HepG2 (cell line): ENCODE measurements around the gene OSBPL10. TPM values are rescaled to one million over a fixed set of nuclear protein-coding genes. Genes with fewer than 3 reads are reported as not detected.

Source experiments
- ATAC-seq: fragments of 200-7000 bp; cut with Tn5 transposase; 3 replicates; pipeline ENCODE4 v1.9.1; 2020; ENCODE audit warnings: mild to moderate bottlenecking, moderate library complexity
- BruUV-seq: library from RNA; stranded (reverse); fragments of 400-500 nt; replicated peaks from 2 replicates; lab custom pipeline; 2021; lab: Mats Ljungman, UMichigan
- CTCF ChIA-PET: fragments of 300-600 bp; formaldehyde crosslinking; extraction: SDS; loops from one replicate; lab custom pipeline; 2021; ENCODE audit warnings: low total read pairs, inconsistent platforms, low intra/inter-chr PET ratio; lab: Yijun Ruan, JAX
- POLR2A ChIA-PET: fragments of 350-600 bp; sonication (Branson Sonifier 250); formaldehyde crosslinking; loops from one replicate; lab custom pipeline; 2020; ENCODE audit warnings: antibody characterized with exemption, inconsistent platforms; lab: Yijun Ruan, JAX
- DNase-seq: peaks from one replicate; pipeline ENCODE4 v3.0.0-alpha.2; 2015; ENCODE audit warnings: low spot score
- FAIRE-seq: peaks from 3 replicates; lab custom pipeline; 2011; peaks lifted over from hg19 to GRCh38; lab: Jason Lieb, UNC
- H2AFZ ChIP-seq: one replicate; pipeline ENCODE4 v1.6.1; 2011; ENCODE audit warnings: low read length, inconsistent platforms
- H3K27ac ChIP-seq: fragments of 300-600 bp; 3 replicates; pipeline ENCODE4 v1.8.0; 2011; ENCODE audit warnings: mixed run types, mild to moderate bottlenecking, mixed read lengths, low read length, inconsistent platforms; ENCODE audit not compliant: insufficient read depth; ENCODE audit errors: extremely low read length
- H3K27me3 ChIP-seq, 2 experiments: fragments of 200-600 bp in 1 of 2; 2 replicates in 1 of 2; 3 replicates in 1 of 2; pipeline versions ENCODE4 v1.6.0 to v1.8.0; 2011; ENCODE audit warnings: low read length in 2 of 2, mild to moderate bottlenecking in 2 of 2, moderate library complexity in 2 of 2, inconsistent platforms in 1 of 2; ENCODE audit not compliant: insufficient read depth in 2 of 2, control insufficient read depth in 1 of 2
- H3K36me3 ChIP-seq, 2 experiments: fragments of 200-600 bp in 1 of 2; replicated peaks in 1 of 2; 2 replicates in 1 of 2; 3 replicates in 1 of 2; pipeline versions ENCODE4 v1.5.1 to v1.8.0; 2011; ENCODE audit warnings: low read length in 2 of 2, inconsistent platforms in 1 of 2; ENCODE audit not compliant: insufficient read depth in 2 of 2, control insufficient read depth in 1 of 2
- H3K4me1 ChIP-seq: 2 replicates; pipeline ENCODE4 v1.5.1; 2012; ENCODE audit warnings: low read length, inconsistent platforms; ENCODE audit not compliant: insufficient read depth
- H3K4me2 ChIP-seq: 2 replicates; pipeline ENCODE4 v1.6.0; 2011; ENCODE audit warnings: low read depth, low read length, inconsistent platforms
- H3K4me3 ChIP-seq, 3 experiments: fragments of 200-600 bp in 1 of 3; sonication (generic), shearing (Covaris generic) in 1 of 3; replicated peaks in 1 of 3; 2 replicates each; pipeline ENCODE4 v1.5.1; 2011 to 2016; ENCODE audit warnings: low read length in 3 of 3, inconsistent platforms in 2 of 3, low read depth in 2 of 3, mild to moderate bottlenecking in 2 of 3, control low read depth in 1 of 3, mixed read lengths in 1 of 3; ENCODE audit not compliant: insufficient read depth in 1 of 3
- H3K79me2 ChIP-seq: one replicate; pipeline ENCODE4 v1.6.1; 2011; ENCODE audit warnings: low read length, inconsistent platforms; ENCODE audit not compliant: insufficient read depth
- H3K9ac ChIP-seq: 2 replicates; pipeline ENCODE4 v1.6.0; 2011; ENCODE audit warnings: mild to moderate bottlenecking, low read depth, low read length, inconsistent platforms; ENCODE audit not compliant: insufficient read depth
- H3K9me3 ChIP-seq: 2 replicates; pipeline ENCODE4 v1.5.1; 2012; ENCODE audit warnings: mild to moderate bottlenecking, low read length
- H4K20me1 ChIP-seq: 2 replicates; pipeline ENCODE4 v1.6.0; 2011; ENCODE audit warnings: inconsistent platforms, mild to moderate bottlenecking, low read length, moderate library complexity; ENCODE audit not compliant: insufficient read depth
- EEA1 ChIP-seq: sonication (generic); formaldehyde crosslinking; IDR thresholded peaks from 2 replicates; pipeline ENCODE4 v1.5.1; 2020; ENCODE audit warnings: mild to moderate bottlenecking, missing genetic modification reagents, borderline replicate concordance
- FOXA1 ChIP-seq, 2 experiments: fragments of 450-650 bp in 1 of 2; sonication (generic) in 1 of 2; formaldehyde crosslinking in 1 of 2; IDR thresholded peaks; 2 replicates each; pipeline versions ENCODE4 v1.4.0 to v1.6.1; 2016 to 2020; ENCODE audit warnings: missing genetic modification reagents in 1 of 2
- FOXA3 ChIP-seq: IDR thresholded peaks from 2 replicates; pipeline ENCODE4 v1.6.1; 2016; ENCODE audit warnings: missing genetic modification reagents, missing compliant biosample characterization
- FOXP1 ChIP-seq, 2 experiments: fragments of 450-650 bp in 1 of 2; IDR thresholded peaks; 2 replicates each; pipeline ENCODE4 v1.6.1; 2017 to 2018; ENCODE audit warnings: antibody characterized with exemption in 1 of 2
- GATAD2A ChIP-seq: IDR thresholded peaks from 2 replicates; pipeline ENCODE4 v1.6.1; 2016
- HMG20A ChIP-seq: IDR thresholded peaks from 2 replicates; pipeline ENCODE4 v1.6.1; 2016; ENCODE audit warnings: borderline replicate concordance
- IKZF4 ChIP-seq: sonication (generic); formaldehyde crosslinking; IDR thresholded peaks from 2 replicates; pipeline ENCODE4 v1.5.1; 2020; ENCODE audit warnings: borderline replicate concordance, mild to moderate bottlenecking, low read depth, missing genetic modification reagents; ENCODE audit errors: not compliant biosample characterization
- KAT2B ChIP-seq: fragments of 150-350 bp; IDR thresholded peaks from 2 replicates; pipeline ENCODE4 v1.6.1; 2014; ENCODE audit warnings: low read depth, low read length, borderline replicate concordance
- MEIS1 ChIP-seq: sonication (generic); formaldehyde crosslinking; IDR thresholded peaks from 2 replicates; pipeline ENCODE4 v1.9.0; 2021; ENCODE audit warnings: mild to moderate bottlenecking, missing genetic modification reagents, moderate library complexity, borderline replicate concordance
- NFIC ChIP-seq: IDR thresholded peaks from 2 replicates; pipeline ENCODE4 v1.6.1; 2012; ENCODE audit warnings: mild to moderate bottlenecking, low read length, inconsistent platforms
- PPARG ChIP-seq: conservative IDR thresholded peaks from 2 replicates; pipeline ENCODE4 v1.6.1; 2016; ENCODE audit warnings: missing biosample characterization, missing genetic modification reagents
- RARA ChIP-seq: IDR thresholded peaks from 2 replicates; pipeline ENCODE4 v1.6.1; 2016; ENCODE audit warnings: missing genetic modification reagents, missing compliant biosample characterization
- SAP130 ChIP-seq: IDR thresholded peaks from 2 replicates; pipeline ENCODE4 v1.6.1; 2016; ENCODE audit warnings: low read depth
- SKI ChIP-seq: fragments of 450-650 bp; IDR thresholded peaks from one replicate; pipeline ENCODE4 v1.6.1; 2018; ENCODE audit warnings: mild to moderate bottlenecking; ENCODE audit not compliant: partially characterized antibody
- SOX13 ChIP-seq, 3 experiments: fragments of 450-650 bp in 1 of 3; sonication (generic) in 1 of 3; formaldehyde crosslinking in 1 of 3; IDR thresholded peaks in 2 of 3; conservative IDR thresholded peaks in 1 of 3; 2 replicates each; pipeline versions ENCODE4 v1.5.0 to v1.6.1; 2016 to 2020; ENCODE audit warnings: antibody characterized with exemption in 1 of 3, mild to moderate bottlenecking in 1 of 3, missing compliant biosample characterization in 1 of 3, missing genetic modification reagents in 1 of 3, moderate library complexity in 1 of 3
- SOX5 ChIP-seq: IDR thresholded peaks from 2 replicates; pipeline ENCODE4 v1.6.1; 2016; ENCODE audit warnings: borderline replicate concordance
- SOX6 ChIP-seq, 2 experiments: fragments of 450-650 bp in 1 of 2; sonication (generic) in 1 of 2; formaldehyde crosslinking in 1 of 2; IDR thresholded peaks; 2 replicates each; pipeline versions ENCODE4 v1.4.0 to v1.6.1; 2017 to 2020; ENCODE audit warnings: antibody characterized with exemption in 1 of 2, mild to moderate bottlenecking in 1 of 2, missing genetic modification reagents in 1 of 2
- SP5 ChIP-seq: IDR thresholded peaks from 2 replicates; pipeline ENCODE4 v1.6.1; 2016; ENCODE audit warnings: low read depth, borderline replicate concordance
- TBX3 ChIP-seq: fragments of 450-650 bp; IDR thresholded peaks from 2 replicates; pipeline ENCODE4 v1.6.1; 2017; ENCODE audit warnings: antibody characterized with exemption, mild to moderate bottlenecking, inconsistent platforms, borderline replicate concordance
- ZFP37 ChIP-seq: sonication (generic); formaldehyde crosslinking; IDR thresholded peaks from 2 replicates; pipeline ENCODE4 v1.4.0; 2020; ENCODE audit warnings: missing genetic modification reagents, borderline replicate concordance
- ZFP62 ChIP-seq: sonication (generic); formaldehyde crosslinking; IDR thresholded peaks from 2 replicates; pipeline ENCODE4 v1.4.0; 2020; ENCODE audit warnings: missing genetic modification reagents
- ZMYM3 ChIP-seq: sonication (generic); formaldehyde crosslinking; IDR thresholded peaks from 2 replicates; pipeline ENCODE4 v1.5.1; 2020; ENCODE audit warnings: mild to moderate bottlenecking, missing genetic modification reagents
- WGBS: methylation state at CpG from one replicate; pipeline ENCODE4 v1.1.6; 2017; ENCODE audit warnings: low lambda C conversion rate; 5-methylcytosine and 5-hydroxymethylcytosine counted together
- in situ Hi-C: cut with HindIII; loops from 2 replicates; pipeline ENCODE4 v1.10.0; 2017; ENCODE audit warnings: low pct_unique_long_range_greater_than_20kb; ENCODE audit not compliant: extremely low pct_ligation_motif_present
- intact Hi-C: fragments of 100-400 bp; cut with micrococcal nuclease; formaldehyde crosslinking; loops from one replicate; pipeline ENCODE4 v1.10.0; 2022; ENCODE audit not compliant: unreplicated experiment
- polyA plus RNA-seq, 8 experiments: library from polyadenylated mRNA; depleted of rRNA in 3 of 8; stranded (reverse) in 7 of 8; unstranded in 1 of 8; fragments of >200 nt; fragmentation: Illumina TruSeq in 4 of 8; extraction: Trizol in 4 of 8; gene quantifications; 2 replicates each; pipeline versions ENCODE4 v1.2.1 to v1.2.3, GENCODE V29; 2011 to 2016; ENCODE audit warnings: low read depth in 4 of 8, missing spikeins in 1 of 8, mixed read lengths in 1 of 8; ENCODE audit not compliant: insufficient read depth in 1 of 8
- total RNA-seq, 5 experiments: library from RNA; depleted of rRNA; stranded (reverse); fragments of >200 nt; fragmentation: Illumina TruSeq; extraction: Trizol; gene quantifications; 2 replicates each; pipeline ENCODE4 v1.2.3, GENCODE V29; 2016; ENCODE audit warnings: low read depth in 1 of 5
- TF ChIP-seq, protein P1 (sequence below): sonication (generic); formaldehyde crosslinking; conservative IDR thresholded peaks from 2 replicates; pipeline ENCODE4 v1.8.0; 2022; ENCODE audit warnings: low read depth, missing genetic modification reagents

Gene OSBPL10
- total and polyA plus RNA-seq, 2 of the 13 experiments (the other 11 are each of a cell fraction or from before 2014, with no cell fraction given): 10.3 to 28.6 TPM

DNA sequence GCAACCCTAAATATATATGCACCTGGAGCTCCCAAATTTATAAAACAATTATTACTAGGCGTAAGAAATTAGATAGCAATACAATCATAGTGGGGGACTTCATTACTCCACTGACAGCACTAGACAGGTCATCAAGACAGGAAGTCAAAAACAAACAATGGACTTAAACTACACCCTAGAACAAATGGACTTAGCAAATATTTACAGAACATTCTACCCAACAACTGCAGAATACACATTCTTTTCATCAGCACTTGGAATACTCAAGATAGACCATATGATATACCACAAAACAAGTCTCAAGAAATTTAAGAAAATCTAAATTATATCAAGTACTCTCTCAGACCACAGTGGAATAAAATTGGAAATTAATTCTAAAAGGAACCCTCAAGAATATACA lies 201.5 kb downstream of the OSBPL10 start:
- in situ Hi-C loops: no loop called here
- H3K36me3 ChIP-seq: peaks cover 0 to 3% of the 10 kb centered on the region in 2 experiments; a peak in 2 of 5 replicates
- DNase-seq: peak; percentile 33
- H3K4me3 ChIP-seq: no peak overlapping the region
- WGBS: 21% methylated on average over 1 of the region's 1 CpG
- ChIA-PET POLR2A (no interaction called here), CTCF (no interaction called here)
- ATAC-seq: no peak
- no peak for FAIRE-seq
- no peak overlapping the region for H3K27ac ChIP-seq
- peaks cover 32% of the 10 kb centered on the region for H3K4me1 ChIP-seq
- no peaks in the 10 kb centered on the region for H3K79me2 ChIP-seq
- H3K9ac ChIP-seq: no peak overlapping the region
- H4K20me1 ChIP-seq: 0 out of 2 replicates have a peak, but pooled peaks cover 3% of the 10 kb centered on the region
- no TSS peak for BruUV-seq
- H2AFZ ChIP-seq: no peak overlapping the region
- no peaks in the 10 kb centered on the region for H3K9me3 ChIP-seq
- no peak overlapping the region for H3K4me2 ChIP-seq
- intact Hi-C loops: no loop called here
- no peaks in the 10 kb centered on the region for H3K27me3 ChIP-seq
- TF ChIP-seq SOX6 (IDR thresholded peaks at IDR 0.05) (no peak), SOX6 (CRISPR knock-in tag; IDR thresholded peaks at IDR 0.05) (peak; percentile 45; the same call in 1 of the 2 replicates), RARA (CRISPR knock-in tag) (peak; percentile 50), FOXP1 (IDR thresholded peaks at IDR 0.05) (no peak), FOXP1 (CRISPR knock-in tag; IDR thresholded peaks at IDR 0.05) (peak; percentile 33; the same call in 1 of the 2 replicates), SKI (peak; percentile 54), FOXA1 (IDR thresholded peaks at IDR 0.05) (peak; percentile 63), FOXA1 (CRISPR knock-in tag; IDR thresholded peaks at IDR 0.05) (no peak), SOX5 (peak; percentile 75), ZFP37 (CRISPR knock-in tag) (no peak), GATAD2A (CRISPR knock-in tag) (peak; percentile 43; the same call in 1 of the 2 replicates), IKZF4 (CRISPR knock-in tag) (no peak), ZFP62 (CRISPR knock-in tag) (no peak), SAP130 (CRISPR knock-in tag) (0 out of 2 replicates have a peak, but pooled peaks have one; percentile 17), HMG20A (CRISPR knock-in tag) (peak; percentile 35; the same call in 1 of the 2 replicates), SOX13 (IDR thresholded peaks at IDR 0.05) (no peak), SOX13 (CRISPR knock-in tag; conservative IDR thresholded peaks at IDR 0.05 in 1 of 2, IDR thresholded peaks at IDR 0.05 in 1 of 2) (peak in 1 of 2 experiments; percentile 75; a peak in 2 of 4 replicates), KAT2B (no peak), SP5 (CRISPR knock-in tag) (no peak), FOXA3 (peak; percentile 62), NFIC (0 out of 2 replicates have a peak, but pooled peaks have one; percentile 34), ZMYM3 (CRISPR knock-in tag) (no peak), MEIS1 (CRISPR knock-in tag) (no peak), TBX3 (peak; percentile 25; the same call in 1 of the 2 replicates), PPARG (CRISPR knock-in tag) (0 out of 2 replicates have a peak, but pooled peaks have one; percentile 20), EEA1 (CRISPR knock-in tag) (no peak)
- TF ChIP-seq, protein P1, sequence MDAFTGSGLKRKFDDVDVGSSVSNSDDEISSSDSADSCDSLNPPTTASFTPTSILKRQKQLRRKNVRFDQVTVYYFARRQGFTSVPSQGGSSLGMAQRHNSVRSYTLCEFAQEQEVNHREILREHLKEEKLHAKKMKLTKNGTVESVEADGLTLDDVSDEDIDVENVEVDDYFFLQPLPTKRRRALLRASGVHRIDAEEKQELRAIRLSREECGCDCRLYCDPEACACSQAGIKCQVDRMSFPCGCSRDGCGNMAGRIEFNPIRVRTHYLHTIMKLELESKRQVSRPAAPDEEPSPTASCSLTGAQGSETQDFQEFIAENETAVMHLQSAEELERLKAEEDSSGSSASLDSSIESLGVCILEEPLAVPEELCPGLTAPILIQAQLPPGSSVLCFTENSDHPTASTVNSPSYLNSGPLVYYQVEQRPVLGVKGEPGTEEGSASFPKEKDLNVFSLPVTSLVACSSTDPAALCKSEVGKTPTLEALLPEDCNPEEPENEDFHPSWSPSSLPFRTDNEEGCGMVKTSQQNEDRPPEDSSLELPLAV (CRISPR knock-in tag): no peak
